Ureter (tissue), 1 donor: ENCODE measurements around the gene CARM1. TPM values are rescaled to one million over a fixed set of nuclear protein-coding genes. Genes with fewer than 3 reads are reported as not detected.

Source experiments
- DNase-seq: peaks from one replicate; pipeline ENCODE4 v3.0.0-alpha.2; 2020; ENCODE audit warnings: low spot score
- total RNA-seq: library from RNA; stranded (reverse); gene quantifications from one replicate; pipeline ENCODE4 v1.2.4, GENCODE V29; 2023
- donor health status: DM: yes; HTN: yes; CAD: no.

The CARM1 gene
- total RNA-seq, 1 donor from 2014 or later = 41.2 TPM

DNA sequence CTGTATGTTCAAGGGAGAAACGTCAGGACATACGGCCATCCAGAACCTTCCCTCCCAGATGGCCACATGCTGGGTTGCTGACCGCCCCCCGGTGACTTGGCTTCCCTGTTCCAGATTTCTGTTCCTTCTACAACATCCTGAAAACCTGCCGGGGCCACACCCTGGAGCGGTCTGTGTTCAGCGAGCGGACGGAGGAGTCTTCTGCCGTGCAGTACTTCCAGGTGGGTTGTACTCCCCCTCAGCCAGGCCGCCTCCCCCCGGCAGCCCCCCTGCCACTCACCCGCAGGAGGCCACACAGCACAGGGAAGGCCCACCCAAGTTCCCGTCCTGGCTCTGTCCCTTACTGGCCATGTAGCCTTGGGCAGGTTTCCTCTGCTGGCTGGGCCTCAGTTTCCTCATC lies 36.6 kb downstream of the CARM1 start:
- no peak for DNase-seq

DNA sequence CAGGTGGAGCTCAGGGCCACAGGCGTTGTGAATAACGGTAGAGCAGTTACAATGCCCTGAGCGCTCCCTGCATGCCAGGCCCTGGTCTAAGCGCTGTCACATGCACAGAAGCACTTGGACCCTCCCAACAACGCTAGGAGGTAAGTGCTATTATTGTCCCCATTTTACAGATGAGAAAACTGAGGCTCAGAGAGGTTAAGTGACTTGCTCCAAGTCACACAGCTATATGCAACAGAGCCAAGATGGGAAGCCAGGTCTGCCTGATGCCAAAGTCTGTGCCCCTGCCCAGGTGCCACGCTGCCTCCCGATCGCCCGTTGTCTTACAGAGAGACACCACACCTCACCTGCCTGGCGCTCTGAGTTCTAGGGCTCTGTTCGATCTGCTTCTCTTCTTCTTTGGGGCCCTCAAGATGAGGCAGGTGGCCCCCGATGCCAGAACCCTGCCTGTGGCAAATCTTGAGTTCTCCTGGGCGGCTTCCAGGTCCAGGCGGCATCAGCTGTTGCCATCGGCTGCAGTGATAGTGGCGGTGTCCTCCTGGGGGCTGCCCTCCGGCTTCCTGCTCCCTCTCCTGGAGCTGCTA lies 37.1 kb downstream of the CARM1 start:
- DNase-seq = no peak

- DNase-seq = no peak
Observed at GRCh38 chr19:10911579-10912363, 40.4 kb downstream of the CARM1 start.

DNA sequence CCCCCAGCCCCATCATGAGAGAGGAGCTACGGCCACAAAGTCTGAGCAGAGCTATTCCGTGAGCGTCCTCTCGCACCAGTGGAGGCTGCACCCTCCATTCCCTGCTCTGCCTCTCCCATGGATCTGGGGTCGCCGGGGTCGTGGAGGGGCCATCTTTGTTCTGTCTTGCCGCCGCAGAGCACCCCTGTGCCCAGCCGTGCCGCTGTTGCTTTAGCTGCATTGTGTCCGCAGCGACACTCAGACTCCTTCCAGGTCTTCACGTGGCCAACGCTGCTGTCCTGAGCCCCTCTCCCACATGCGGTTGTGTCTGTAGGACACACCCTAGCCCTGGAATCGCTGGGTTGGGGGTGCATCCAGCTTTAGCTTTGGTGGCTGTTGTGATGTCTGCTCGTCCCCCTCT lies 41.3 kb downstream of the CARM1 start:
- DNase-seq = no peak

- no peak for DNase-seq
Observed at GRCh38 chr19:10913716-10914340, 42.5 kb downstream of the CARM1 start.

DNA sequence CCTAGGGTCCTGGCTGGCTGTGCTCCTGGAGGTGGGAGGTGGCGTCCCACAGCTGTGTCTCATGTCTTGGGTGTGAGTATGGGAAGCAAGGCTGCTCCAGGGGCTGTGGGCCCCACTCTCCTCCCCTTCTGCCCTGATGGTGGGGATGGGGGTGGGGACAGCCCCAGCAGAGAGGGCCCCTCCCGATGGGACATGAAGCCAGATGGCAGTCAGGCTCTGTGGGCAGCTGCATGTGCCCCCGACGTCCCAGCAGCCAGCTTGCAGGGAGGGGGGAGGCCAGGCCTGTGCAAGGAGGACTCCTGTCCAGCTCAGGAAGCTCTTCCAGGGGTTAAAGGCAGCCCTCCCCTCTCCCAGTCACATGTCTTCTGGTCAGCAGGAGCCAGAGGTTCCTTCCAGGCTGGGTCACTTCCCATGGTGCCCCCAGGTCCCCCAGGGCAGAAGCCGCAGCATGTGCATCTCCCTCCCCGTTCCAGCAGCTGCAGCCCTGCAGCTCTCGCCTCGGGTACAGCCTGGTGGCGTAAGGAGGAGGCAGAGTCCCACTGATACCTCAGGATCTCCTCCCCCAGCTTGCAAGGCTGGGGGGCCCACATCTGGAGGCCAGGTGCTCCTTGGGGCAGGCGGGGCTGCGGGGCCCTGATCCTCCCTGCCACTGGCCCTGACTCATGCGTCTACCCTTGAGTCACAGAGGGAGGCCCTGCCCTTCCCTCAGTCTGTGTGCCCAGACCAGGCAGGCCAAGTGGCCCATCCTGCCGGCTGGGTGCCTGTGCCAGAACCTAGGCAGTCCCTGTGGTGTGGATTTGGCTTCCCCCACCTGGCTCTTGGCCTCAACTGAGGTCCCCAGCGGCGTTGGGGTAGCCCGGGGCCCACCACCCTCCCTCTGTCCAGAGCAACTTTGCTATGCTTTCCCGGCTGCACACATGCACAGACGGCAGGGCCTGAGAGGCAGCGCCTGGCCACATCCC lies 44.1 kb downstream of the CARM1 start:
- DNase-seq = no peak

GRCh38 chr19:10916602-10917001 lies 45.2 kb downstream of the CARM1 start:
- no peak for DNase-seq

DNA sequence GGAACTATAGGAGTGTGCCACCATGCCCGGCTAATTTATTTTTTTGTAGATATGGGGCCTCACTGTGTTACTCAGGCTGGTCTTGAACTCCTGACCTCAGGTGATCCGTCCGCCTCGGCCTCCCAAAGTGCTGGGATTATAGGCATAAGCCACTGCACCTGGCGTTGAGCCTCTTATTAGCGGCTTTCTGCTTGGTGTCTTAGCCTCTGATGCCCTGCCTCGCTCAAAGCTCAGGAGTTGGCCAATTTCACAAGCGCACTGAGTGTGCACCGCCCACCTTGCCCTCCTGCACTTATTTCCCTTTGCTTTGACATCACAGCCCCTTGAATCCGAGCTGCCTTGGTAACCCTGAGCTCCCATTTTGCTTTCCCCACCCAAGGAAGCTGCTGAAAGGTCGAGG lies 47.0 kb downstream of the CARM1 start:
- DNase-seq = no peak

DNA sequence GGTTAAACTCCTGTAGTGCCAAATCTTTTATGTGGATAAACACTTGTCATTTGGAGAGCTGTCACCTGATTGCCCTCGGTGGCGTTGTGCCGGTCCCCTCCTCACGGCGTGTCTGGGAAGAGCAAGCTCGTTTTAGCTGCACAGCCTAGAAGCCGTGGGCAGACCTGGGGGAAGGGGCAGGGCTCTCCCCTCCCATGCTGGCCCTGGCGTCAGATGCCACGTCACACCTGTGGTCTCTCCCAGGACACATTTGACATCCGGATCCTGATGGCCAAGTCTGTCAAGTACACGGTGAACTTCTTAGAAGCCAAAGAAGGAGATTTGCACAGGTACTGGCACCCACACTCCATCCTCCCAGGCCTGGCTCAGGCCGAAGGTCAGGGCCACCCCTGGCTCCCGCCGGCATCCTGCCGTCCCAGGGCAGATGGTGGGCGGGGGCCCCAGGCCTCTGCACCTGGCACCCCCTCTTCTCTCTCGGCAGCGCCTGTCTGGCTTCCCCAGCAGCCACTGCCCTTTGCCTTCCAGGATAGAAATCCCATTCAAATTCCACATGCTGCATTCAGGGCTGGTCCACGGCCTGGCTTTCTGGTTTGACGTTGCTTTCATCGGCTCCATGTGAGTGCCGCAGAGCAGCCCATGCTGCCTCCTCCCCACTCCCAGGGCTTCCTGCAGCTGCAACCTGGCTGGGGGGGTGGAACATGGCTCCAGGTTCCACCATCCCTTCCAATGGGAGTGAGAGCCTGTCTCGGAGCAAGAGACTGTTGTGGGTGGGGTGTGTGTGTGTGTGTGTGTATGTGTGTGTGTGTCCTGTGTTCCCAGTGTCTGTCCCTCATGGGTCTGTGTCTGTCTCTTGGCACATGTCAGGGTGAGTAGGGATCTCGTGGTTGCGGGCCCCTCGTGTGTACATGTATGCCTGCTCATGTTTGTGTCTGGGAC lies 48.3 kb downstream of the CARM1 start:
- no peak for DNase-seq

DNA sequence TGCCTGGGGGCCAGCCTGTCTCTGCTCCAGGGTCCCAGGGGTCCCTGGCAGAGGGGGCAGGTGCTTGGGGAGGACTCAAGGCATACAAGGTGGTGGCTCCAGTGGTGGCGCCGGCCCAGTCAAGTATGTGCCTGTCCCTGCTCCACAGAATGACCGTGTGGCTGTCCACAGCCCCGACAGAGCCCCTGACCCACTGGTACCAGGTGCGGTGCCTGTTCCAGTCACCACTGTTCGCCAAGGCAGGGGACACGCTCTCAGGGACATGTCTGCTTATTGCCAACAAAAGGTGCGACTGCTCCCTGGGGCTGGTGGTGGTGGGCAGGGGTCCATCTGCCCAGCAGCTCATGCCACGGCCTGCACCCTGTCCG lies 48.9 kb downstream of the CARM1 start:
- DNase-seq = no peak

GRCh38 chr19:10920781-10921180 lies 49.4 kb downstream of the CARM1 start:
- DNase-seq = no peak

- DNase-seq = no peak
Observed at GRCh38 chr19:10921199-10921909, 50.0 kb downstream of the CARM1 start.

DNA sequence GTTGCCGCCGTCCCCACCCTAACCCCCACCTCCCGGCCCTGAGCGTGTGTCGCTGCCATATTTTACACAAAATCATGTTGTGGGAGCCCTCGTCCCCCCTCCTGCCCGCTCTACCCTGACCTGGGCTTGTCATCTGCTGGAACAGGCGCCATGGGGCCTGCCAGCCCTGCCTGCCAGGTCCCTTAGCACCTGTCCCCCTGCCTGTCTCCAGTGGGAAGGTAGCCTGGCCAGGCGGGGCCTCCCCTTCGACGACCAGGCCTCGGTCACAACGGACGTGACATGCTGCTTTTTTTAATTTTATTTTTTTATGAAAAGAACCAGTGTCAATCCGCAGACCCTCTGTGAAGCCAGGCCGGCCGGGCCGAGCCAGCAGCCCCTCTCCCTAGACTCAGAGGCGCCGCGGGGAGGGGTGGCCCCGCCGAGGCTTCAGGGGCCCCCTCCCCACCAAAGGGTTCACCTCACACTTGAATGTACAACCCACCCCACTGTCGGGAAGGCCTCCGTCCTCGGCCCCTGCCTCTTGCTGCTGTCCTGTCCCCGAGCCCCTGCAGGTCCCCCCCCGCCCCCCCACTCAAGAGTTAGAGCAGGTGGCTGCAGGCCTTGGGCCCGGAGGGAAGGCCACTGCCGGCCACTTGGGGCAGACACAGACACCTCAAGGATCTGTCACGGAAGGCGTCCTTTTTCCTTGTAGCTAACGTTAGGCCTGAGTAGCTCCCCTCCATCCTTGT lies 50.7 kb downstream of the CARM1 start:
- no peak for DNase-seq

- no peak for DNase-seq
Observed at GRCh38 chr19:10922638-10923014, 51.3 kb downstream of the CARM1 start.

DNA sequence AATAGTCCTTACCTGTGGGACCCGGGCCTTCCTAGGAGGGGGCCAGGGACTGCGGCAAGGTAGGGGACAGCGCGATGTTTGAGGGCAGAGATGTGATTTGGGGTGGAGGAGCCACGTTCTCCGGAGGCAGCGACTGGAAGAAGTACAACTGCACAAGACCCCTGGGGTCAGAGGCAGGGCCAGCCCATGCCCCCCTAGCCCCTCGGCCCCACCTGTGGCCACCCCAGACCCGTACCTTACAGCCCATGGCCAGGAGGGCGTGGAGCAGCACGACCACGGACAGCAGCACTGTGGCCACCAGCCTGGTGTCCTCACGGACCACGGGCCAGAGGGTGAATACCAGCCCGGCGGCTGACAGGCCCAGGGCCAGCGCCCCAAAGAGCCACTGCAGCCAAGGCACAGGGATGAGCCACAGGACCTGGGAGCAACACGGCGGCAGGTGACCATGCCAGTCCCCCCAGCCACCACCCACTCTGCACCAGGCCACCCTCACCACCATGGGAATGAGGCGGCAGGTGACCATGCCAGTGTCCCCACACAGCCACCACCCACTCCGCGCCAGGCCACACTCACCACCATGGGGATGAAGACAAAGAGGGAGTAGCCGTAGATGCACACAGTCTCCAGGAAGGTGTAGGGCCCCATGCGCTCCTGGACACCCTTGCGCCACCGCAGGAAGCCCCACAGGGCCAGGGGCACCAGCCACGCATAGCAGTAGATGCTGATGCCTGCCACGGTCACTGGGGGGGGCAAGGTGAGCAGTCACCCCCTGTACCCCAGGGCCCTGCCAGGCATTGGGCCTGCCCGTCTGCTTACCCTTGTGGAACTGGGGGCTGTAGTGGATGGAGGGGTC lies 52.1 kb downstream of the CARM1 start:
- DNase-seq = no peak

DNA sequence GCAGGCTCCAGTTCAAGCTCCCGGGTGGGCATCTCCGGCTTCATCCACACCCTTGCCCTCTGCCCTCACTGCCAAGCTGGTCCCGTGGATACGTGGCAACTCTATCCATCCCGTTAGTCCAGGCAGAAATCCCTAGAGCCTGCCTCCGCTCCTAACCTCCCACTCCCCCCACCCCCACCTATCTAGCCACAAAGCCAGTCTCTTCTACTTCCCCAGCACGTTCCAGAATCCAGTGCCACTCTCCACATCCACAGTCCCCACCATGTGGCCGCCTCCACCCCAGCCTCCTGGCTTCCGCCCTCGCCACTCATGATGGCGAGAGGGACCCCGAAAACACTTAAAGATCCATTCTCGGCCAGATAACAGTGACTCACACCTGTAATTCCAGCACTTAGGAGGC lies 53.2 kb downstream of the CARM1 start:
- no peak for DNase-seq

DNA sequence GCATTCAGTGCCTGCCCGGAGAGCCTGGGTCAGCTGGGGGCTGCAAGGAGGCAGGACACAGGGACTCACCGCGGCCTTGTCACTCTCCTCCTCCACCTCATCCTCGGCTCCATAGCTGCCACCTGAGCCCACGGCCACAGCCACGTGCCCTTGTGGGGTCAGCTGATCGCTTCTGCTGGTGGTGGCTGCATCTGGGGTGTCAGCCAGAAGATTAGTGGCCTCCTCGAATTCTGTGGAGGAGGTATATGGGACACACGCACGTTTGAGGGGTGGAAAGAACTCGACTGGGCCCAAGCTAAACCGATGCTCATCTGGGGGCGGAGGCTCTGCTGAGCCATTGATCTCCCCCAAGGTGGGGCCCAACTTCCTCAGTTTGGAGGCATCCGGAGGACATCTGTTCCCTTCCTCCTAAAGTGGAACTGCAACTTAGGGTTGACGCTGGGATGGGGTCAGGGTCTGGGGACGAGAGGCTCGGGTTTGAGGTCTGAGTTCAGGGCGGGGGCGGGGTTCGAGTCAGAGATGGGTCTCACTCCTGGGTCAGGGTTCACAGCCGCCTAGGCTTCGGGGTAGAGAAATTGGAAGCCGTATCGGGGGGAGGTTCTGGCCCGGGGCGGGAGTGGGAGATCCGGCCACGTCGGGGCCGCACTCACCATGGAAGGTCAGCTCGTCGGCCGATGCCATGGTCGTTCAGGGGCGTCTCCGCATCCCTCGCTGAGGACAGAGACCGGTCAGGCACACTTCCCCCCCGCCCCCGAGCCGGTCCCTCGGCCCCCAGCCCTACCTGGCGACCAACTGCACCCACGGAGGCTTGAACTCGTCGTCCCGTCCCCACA lies 56.6 kb downstream of the CARM1 start:
- no peak for DNase-seq
